GM13976 (cell line): Measurements from ENCODE around the gene CST8.

Experiments used
- DNase-seq: peaks from one replicate; pipeline ENCODE4 v3.0.0; 2012; ENCODE audit warnings: low spot score
- in situ Hi-C: fragments of 300-500 bp; cut with MboI; formaldehyde crosslinking; loops from one replicate; pipeline ENCODE4 v1.12.0; 2022; ENCODE audit warnings: low sequenced_read_pairs, mixed read lengths, inconsistent platforms; ENCODE audit not compliant: unreplicated experiment
- TF ChIP-seq, protein P1 (sequence below): IDR thresholded peaks from 2 replicates; pipeline ENCODE4 v1.5.1; 2012; ENCODE audit warnings: borderline replicate concordance, mild to moderate bottlenecking; ENCODE audit not compliant: insufficient read depth; ENCODE audit errors: extremely low read depth, missing control alignments, control extremely low read depth

CST8 gene

DNA sequence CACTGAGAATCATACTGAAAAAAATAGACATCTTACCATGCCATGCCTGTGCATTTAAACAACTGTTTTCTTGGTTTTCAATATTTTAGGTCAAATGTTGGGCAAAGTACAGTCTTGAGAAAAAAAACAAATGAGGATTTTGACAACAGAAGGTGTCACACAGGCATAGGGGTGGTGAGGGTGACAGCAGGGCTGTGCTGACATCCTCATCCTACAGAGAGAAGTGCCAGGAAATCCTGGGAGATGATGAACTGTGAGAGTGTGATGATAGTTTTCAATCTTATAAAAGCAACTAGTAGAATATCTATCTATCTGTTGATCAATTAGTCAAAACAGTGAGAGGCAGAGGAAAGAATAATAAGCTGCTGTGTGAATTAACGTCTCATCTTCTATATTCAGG, 23.9 kb downstream of the CST8 start:
- in situ Hi-C loops = no loop called here
- TF ChIP-seq, protein P1, sequence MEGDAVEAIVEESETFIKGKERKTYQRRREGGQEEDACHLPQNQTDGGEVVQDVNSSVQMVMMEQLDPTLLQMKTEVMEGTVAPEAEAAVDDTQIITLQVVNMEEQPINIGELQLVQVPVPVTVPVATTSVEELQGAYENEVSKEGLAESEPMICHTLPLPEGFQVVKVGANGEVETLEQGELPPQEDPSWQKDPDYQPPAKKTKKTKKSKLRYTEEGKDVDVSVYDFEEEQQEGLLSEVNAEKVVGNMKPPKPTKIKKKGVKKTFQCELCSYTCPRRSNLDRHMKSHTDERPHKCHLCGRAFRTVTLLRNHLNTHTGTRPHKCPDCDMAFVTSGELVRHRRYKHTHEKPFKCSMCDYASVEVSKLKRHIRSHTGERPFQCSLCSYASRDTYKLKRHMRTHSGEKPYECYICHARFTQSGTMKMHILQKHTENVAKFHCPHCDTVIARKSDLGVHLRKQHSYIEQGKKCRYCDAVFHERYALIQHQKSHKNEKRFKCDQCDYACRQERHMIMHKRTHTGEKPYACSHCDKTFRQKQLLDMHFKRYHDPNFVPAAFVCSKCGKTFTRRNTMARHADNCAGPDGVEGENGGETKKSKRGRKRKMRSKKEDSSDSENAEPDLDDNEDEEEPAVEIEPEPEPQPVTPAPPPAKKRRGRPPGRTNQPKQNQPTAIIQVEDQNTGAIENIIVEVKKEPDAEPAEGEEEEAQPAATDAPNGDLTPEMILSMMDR = no peak
- DNase-seq = no peak

DNA sequence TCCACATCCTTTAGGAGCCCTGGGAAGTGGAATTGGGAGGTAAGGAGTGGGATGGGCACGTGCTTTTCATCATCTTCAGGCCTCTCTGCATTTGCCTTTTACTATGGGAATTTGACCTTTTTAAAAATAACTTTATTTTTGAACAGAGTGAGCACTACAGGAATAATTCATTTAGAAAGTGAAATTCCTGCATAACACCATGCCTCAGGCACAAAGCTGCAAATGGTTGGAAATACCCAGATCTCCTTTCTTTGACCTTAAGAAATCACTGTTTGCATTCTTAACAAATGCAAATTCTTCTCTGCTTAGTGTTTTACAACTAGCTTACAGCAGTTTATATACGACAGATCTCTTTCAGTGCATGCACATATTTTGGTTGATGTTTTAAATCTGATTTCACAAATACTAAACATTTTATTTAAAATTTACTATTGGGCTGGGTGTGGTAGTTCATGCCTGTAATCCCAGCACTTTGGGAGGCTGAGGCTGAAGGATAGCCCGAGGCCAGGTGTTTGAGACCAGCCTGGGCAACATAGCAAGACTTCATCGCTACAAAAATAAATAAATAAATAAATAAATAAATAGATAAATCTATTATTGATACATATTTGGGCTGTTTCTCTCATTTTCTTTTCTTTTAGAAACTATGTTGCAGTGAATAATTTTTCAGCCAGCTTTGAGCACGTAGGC, 24.5 kb downstream of the CST8 start:
- TF ChIP-seq, protein P1 = no peak
- no peak for DNase-seq
- in situ Hi-C loops = no loop called here

DNA sequence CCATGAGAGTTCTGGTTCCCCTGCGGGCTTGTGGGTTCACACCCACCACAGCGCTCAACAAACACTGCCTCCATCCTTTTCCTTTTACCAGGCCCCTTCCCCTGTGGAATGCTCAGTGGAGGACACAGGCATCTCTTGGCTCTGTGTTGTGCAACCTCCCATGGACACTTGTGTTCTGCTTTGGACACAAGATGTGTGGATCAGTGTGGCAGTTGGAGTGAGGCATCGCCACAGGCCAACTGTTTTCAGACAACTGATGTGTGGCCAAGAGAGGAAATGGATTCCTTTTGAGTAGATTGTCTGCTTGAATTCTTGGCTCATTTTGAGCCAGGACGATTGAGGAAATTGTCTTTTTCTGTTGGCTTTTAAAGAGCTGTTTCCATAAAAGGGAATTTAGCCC, 26.8 kb downstream of the CST8 start:
- TF ChIP-seq, protein P1 = no peak
- DNase-seq = no peak

DNA sequence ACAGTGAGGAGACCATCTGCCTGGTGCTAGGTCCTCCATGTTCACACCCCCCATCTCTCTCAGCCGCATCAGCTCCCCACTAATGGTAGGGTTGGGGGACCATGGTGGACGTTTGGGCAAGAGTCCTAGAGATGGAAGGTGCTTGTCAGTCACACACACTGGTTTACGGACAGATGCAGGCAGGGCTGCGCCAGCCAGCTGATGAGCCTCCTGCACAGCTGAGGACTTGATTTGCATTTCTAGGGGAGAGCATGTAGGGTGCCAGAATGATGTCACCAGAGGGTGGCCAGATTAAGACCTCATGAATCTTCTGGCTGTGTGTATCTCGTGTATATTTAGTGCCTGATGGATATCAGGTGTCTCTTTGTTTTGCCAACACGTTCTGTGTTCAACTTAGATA, 28.6 kb downstream of the CST8 start:
- DNase-seq = no peak
- TF ChIP-seq, protein P1 = no peak
- in situ Hi-C loops = no loop called here

More for the DNA sequence above, 26.8 kb downstream of the CST8 start:
- in situ Hi-C loops = no loop called here

DNA sequence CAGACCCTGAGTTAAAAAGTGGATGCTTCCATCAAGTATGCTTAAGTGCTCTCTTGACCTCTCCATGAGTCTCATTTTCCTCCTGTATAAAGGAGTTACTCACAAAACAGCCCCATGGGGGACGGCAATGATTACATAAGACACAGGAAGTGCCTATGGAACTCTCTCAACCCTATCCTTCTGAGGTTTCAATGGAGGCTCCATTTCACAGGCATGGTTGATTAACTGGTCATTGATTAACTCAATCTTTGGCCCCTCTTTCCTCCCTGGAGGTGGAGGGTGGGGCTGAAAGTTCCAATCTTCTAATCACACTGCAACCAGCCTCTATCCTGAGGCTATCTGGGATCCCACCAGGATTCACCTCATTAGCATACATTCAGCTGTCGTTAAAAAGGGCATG, 29.3 kb downstream of the CST8 start:
- TF ChIP-seq, protein P1 = no peak
- in situ Hi-C loops = no loop called here
- no peak for DNase-seq

DNA sequence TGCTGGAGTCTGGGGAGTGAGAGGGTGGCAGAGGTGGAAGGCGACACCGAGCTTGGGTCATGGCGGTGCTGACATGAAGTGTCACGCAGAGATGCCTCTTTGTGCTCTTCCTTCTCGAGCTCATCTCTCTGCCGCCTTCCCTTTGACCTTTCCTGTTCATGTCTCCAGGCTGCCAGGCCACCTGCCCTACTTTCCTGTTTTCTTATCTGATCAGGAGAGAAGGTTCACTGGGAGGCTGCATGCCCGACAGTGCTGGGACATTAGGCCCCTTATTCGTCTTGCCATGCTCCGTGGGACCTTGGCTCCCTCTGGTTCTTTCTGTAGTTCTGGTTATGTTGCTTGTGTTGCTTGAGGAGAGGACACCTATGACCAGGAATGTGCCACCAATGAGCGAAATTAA, 33.2 kb downstream of the CST8 start:
- no peak for DNase-seq
- TF ChIP-seq, protein P1 = no peak
- in situ Hi-C loops = no loop called here
